ENCODE data around the gene MEOX1. TPM values are rescaled to one million over a fixed set of nuclear protein-coding genes. Genes with fewer than 3 reads are reported as not detected.

MEOX1 gene
- total and polyA plus RNA-seq, 2 of the 13 experiments (the other 11 are each of a cell fraction or from before 2014, with no cell fraction given): not detected

DNA sequence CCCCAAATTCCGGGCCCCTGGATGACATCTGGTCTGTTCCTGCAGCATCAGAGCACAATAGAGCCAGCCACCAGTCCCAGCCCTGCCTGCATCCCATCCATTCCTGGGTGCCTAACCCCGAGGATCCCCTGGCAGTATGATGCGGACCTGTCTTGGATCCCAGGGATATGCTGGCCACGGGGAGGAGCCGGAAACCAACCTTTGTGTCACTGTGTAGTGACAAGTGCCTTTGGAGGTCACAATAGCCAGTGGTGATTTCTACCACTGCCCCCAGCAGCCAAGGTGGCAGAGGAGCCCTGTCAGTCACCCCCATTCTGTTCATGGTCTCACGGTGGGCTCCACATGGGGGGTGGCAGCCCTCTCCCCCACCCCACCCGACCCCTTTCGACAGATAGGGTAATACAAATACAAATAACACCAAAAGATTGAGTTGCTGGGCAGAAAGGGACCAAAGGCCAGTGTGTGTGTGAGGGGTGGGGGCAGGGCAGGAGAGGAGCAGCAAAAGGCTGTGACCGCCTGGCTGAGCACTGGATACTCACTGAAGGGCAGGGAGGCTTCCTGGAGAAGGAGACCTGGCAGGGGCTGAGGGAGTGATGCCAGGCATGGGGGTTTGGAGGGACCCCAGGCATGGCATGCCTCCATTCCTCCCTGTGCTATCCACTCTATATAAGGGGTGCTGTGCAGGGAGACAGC, 29.0 kb upstream of the MEOX1 start (continued):
- TF ChIP-seq, protein P1, sequence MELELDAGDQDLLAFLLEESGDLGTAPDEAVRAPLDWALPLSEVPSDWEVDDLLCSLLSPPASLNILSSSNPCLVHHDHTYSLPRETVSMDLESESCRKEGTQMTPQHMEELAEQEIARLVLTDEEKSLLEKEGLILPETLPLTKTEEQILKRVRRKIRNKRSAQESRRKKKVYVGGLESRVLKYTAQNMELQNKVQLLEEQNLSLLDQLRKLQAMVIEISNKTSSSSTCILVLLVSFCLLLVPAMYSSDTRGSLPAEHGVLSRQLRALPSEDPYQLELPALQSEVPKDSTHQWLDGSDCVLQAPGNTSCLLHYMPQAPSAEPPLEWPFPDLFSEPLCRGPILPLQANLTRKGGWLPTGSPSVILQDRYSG (CRISPR knock-in tag; IDR thresholded peaks at IDR 0.05): no peak
- TF ChIP-seq, protein P2, sequence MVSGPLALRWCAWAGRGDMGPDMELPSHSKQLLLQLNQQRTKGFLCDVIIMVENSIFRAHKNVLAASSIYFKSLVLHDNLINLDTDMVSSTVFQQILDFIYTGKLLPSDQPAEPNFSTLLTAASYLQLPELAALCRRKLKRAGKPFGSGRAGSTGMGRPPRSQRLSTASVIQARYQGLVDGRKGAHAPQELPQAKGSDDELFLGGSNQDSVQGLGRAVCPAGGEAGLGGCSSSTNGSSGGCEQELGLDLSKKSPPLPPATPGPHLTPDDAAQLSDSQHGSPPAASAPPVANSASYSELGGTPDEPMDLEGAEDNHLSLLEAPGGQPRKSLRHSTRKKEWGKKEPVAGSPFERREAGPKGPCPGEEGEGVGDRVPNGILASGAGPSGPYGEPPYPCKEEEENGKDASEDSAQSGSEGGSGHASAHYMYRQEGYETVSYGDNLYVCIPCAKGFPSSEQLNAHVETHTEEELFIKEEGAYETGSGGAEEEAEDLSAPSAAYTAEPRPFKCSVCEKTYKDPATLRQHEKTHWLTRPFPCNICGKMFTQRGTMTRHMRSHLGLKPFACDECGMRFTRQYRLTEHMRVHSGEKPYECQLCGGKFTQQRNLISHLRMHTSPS (CRISPR knock-in tag; IDR thresholded peaks at IDR 0.05; ENCODE audit: low read depth): no peak
- TF ChIP-seq, protein P3, sequence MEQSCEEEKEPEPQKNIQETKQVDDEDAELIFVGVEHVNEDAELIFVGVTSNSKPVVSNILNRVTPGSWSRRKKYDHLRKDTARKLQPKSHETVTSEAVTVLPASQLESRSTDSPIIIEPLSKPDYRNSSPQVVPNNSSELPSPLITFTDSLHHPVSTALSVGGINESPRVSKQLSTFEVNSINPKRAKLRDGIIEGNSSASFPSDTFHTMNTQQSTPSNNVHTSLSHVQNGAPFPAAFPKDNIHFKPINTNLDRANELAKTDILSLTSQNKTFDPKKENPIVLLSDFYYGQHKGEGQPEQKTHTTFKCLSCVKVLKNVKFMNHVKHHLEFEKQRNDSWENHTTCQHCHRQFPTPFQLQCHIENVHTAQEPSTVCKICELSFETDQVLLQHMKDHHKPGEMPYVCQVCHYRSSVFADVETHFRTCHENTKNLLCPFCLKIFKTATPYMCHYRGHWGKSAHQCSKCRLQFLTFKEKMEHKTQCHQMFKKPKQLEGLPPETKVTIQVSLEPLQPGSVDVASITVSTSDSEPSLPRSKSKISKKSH (CRISPR knock-in tag; IDR thresholded peaks at IDR 0.05; ENCODE audit: borderline replicate concordance): no peak
- no peak for TF ChIP-seq ZNF253 (CRISPR knock-in tag; IDR thresholded peaks at IDR 0.05; ENCODE audit: borderline replicate concordance)
- TF ChIP-seq ZMYM4 (CRISPR knock-in tag; IDR thresholded peaks at IDR 0.05): no peak
- no peak for TF ChIP-seq MBNL3 (CRISPR knock-in tag; conservative IDR thresholded peaks at IDR 0.05)
- no peak for TF ChIP-seq TEAD2 (CRISPR knock-in tag; IDR thresholded peaks at IDR 0.05)
- no peak for TF ChIP-seq YEATS4 (CRISPR knock-in tag; IDR thresholded peaks at IDR 0.05; ENCODE audit: borderline replicate concordance)
- no peak for TF ChIP-seq MXI1 (IDR thresholded peaks at IDR 0.05; ENCODE audit: borderline replicate concordance, low read depth, low read length)
- TF ChIP-seq, protein P4, sequence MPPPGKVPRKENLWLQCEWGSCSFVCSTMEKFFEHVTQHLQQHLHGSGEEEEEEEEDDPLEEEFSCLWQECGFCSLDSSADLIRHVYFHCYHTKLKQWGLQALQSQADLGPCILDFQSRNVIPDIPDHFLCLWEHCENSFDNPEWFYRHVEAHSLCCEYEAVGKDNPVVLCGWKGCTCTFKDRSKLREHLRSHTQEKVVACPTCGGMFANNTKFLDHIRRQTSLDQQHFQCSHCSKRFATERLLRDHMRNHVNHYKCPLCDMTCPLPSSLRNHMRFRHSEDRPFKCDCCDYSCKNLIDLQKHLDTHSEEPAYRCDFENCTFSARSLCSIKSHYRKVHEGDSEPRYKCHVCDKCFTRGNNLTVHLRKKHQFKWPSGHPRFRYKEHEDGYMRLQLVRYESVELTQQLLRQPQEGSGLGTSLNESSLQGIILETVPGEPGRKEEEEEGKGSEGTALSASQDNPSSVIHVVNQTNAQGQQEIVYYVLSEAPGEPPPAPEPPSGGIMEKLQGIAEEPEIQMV (CRISPR knock-in tag; IDR thresholded peaks at IDR 0.05; ENCODE audit: low read depth): no peak
- 0 out of 2 replicates have a peak, but pooled peaks have one; percentile 20 for TF ChIP-seq ZNF614 (CRISPR knock-in tag; IDR thresholded peaks at IDR 0.05; ENCODE audit: borderline replicate concordance)
- TF ChIP-seq ELF3 (CRISPR knock-in tag; IDR thresholded peaks at IDR 0.05): 0 out of 2 replicates have a peak, but pooled peaks have one; percentile 27
- TF ChIP-seq ZNF615 (CRISPR knock-in tag; IDR thresholded peaks at IDR 0.05; ENCODE audit: borderline replicate concordance): no peak
- no peak for TF ChIP-seq KDM1A (CRISPR knock-in tag; IDR thresholded peaks at IDR 0.05)
- no peak for TF ChIP-seq RBM22 (optimal IDR thresholded peaks at IDR 0.05; ENCODE audit: low read length)
- no peak for TF ChIP-seq SALL2 (CRISPR knock-in tag; IDR thresholded peaks at IDR 0.05)
- no peak for TF ChIP-seq ZNF225 (CRISPR knock-in tag; IDR thresholded peaks at IDR 0.05)
- no peak for TF ChIP-seq RFX3 (CRISPR knock-in tag; IDR thresholded peaks at IDR 0.05)
- TF ChIP-seq, protein P5, sequence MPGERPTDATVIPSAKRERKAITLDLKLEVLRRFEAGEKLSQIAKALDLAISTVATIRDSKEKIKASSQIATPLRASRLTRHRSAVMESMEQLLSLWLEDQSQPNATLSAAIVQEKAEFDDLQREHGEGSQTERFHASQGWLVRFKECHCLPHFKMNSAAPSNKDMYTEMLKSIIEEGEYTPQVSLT (CRISPR knock-in tag; IDR thresholded peaks at IDR 0.05; ENCODE audit: borderline replicate concordance, low read depth): no peak
- TF ChIP-seq, protein P6, sequence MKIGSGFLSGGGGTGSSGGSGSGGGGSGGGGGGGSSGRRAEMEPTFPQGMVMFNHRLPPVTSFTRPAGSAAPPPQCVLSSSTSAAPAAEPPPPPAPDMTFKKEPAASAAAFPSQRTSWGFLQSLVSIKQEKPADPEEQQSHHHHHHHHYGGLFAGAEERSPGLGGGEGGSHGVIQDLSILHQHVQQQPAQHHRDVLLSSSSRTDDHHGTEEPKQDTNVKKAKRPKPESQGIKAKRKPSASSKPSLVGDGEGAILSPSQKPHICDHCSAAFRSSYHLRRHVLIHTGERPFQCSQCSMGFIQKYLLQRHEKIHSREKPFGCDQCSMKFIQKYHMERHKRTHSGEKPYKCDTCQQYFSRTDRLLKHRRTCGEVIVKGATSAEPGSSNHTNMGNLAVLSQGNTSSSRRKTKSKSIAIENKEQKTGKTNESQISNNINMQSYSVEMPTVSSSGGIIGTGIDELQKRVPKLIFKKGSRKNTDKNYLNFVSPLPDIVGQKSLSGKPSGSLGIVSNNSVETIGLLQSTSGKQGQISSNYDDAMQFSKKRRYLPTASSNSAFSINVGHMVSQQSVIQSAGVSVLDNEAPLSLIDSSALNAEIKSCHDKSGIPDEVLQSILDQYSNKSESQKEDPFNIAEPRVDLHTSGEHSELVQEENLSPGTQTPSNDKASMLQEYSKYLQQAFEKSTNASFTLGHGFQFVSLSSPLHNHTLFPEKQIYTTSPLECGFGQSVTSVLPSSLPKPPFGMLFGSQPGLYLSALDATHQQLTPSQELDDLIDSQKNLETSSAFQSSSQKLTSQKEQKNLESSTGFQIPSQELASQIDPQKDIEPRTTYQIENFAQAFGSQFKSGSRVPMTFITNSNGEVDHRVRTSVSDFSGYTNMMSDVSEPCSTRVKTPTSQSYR (CRISPR knock-in tag; IDR thresholded peaks at IDR 0.05; ENCODE audit: borderline replicate concordance): peak; percentile 84; the same call in 1 of the 2 replicates
